Stimulated activated CD8-positive, alpha-beta memory T cell treated with anti-CD3 and anti-CD28 coated beads, Interleukin-2, amount 100 ng/mL, for 1 hour (primary cell): ENCODE measurements around the gene DGCR6L.
"Not testable (repeated sequence)": the region's sequence is repeated elsewhere in the genome, so short reads cannot be mapped to it uniquely, and the experiment has no call there.

Source experiments
- DNase-seq, 2 donors: peaks; one replicate each; pipeline ENCODE4 v3.0.0-alpha.2; 2020; ENCODE audit warnings: low read depth in 2 of 2

Gene DGCR6L

DNA sequence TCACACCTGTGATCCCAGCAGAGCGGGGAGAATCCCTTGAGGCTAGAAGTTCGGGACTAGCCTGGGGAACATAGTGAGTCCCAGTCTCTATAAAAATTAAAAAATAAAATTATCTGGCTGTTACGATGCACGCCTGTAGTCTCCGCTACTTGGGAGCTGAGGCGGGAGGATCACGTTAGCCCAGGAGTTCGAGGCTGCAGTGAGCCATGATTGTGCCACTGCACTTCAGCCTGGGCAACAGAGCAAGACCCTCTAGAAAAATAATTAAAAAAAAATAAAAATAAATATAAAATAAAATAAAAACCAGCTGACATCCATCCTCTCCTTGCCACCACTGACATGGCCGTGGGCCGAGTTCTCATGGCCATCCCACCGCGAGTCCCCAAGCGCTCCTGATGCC, 44.0 kb downstream of the DGCR6L start:
- no peak for DNase-seq

DNA sequence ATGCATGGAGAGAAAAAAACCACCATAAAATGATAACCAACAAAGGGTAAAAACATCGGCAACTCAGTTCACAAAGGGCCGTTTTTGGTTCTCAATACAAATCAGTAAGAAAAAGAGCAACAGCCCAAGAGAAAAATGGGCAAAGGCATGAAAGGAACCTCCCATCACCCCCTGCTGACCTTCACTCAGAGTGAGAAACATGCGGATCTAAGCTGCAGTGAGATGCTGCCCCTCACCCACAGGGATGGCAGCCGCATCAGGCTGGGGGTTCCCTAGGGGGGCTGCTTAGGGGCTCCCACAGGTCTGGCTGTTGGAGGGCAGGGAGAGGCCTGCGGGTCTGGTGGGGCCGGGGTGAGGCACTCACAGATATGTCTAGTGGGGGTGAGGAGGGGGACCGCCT, 44.5 kb downstream of the DGCR6L start:
- DNase-seq: not testable (repeated sequence)

DNA sequence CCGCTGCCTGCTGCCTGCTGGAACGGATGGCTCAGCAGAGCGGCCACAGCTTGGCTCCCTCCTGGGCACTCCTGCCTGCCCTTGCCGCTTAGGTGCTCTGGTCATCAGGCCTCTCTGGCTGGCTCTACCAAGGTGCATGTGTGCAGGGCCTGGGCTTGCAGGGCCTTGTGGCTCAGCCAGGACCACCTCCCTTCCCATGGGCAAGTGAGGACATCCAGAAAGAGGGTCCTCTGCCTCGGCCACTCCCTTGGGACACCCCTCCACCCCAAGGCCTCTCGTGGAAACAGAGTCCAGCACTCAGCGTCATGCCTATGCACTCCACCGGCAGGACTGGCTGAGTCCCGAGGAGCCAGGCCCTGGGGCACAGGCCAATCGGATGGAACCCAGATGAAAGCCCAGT, 45.5 kb downstream of the DGCR6L start:
- DNase-seq: not testable (repeated sequence)

DNA sequence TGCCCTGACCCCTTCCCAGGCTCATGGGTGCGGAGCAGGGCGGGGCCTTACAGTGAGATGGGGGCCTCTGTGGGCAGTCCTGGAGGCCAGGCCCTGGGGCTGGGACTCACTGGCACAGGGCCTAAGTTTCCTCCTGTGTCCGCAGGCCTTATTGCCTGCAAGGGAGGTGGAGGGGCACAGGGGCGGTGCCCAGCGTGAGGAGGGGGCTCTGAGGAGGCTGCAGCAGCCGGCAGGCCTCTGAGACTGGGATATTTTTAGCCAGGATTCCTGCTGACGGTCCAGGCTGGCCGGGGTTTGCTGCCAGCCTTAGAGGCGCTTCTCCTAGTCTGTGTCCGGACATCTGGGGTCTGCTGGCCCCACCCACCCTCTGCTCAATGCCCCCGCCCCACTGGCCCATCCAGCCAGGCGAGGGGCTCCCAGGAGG, 46.1 kb downstream of the DGCR6L start:
- DNase-seq: no peak

DNA sequence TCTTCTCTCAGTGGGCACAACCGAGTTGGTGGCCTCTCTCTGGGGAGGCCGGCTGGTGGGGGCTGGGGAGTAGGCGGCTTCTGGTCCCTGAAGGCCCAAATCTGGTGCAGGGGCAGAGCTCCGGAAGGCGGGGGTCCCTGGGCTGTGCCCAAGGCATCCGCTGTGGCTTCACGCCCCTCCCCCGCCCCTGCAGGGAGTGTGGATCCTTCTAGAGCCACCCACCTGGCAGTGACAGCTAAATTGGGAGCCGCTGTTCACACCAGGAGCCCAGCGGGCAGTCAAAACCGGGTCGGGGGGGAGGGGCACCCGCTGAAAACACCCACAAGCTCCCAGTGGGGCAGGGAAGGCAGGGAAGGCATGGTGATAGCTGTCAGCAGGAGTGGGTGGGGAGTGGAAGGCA, 47.2 kb downstream of the DGCR6L start:
- no peak for DNase-seq

DNA sequence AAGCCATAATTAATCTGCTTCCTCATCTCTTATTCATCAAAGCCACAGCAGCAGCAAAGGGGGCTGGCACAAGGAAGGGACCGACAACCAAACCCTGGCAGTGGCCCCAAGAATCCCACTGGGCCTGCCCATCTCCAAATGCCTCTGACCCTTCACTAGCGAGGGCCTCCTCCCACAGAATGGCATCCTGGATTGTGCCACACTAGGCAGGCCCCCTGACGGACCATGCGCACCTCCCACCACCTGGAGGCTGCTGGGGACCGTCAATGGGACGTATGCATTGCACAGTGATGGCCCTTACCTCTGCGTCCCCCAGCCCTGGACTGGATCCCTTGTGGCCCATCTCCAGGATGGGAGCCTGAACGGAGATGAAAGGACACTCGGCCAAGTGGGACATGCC, 47.7 kb downstream of the DGCR6L start:
- DNase-seq: no peak

DNA sequence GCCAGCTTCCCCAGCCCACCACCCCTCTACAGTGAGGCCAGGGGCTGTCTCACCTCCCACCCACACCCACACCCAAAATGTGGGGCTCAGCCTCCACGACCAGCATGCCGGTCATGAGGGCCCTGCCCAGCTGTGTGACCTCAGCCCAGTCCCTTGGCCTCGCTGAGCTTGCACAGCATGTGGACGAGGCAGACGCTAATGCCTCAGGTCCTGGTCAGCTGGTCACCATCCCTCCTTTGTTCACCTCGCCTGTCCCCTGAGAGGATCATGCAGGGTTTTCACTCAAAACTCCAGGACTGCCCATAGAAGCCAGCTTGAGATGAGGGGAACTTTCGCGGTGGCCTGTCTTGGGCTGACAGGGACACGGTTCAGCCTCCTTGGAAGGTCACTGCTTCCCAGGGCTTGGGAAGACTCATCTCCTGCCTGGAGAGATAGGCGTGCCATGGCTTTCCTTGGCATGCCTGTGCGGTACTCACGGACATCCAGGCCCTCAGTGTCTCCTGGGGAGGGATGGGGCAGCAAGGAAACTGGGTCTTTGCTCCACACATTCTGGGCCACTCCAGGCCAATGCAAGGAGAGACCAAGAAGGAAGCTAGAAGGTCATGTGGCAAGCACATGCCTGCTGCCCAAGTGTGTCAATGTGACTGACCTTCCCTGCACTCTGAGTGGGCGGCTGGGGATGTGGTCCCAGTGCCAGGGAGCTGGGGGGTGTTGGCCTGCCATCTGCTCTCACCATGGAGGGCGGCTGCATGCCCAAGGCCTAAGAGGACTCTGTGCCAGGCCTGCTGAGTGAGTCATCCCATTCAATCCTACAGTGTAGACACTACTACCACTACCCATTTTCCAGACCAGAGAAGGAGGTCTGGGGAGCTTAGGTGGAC, 48.5 kb downstream of the DGCR6L start:
- no peak for DNase-seq

DNA sequence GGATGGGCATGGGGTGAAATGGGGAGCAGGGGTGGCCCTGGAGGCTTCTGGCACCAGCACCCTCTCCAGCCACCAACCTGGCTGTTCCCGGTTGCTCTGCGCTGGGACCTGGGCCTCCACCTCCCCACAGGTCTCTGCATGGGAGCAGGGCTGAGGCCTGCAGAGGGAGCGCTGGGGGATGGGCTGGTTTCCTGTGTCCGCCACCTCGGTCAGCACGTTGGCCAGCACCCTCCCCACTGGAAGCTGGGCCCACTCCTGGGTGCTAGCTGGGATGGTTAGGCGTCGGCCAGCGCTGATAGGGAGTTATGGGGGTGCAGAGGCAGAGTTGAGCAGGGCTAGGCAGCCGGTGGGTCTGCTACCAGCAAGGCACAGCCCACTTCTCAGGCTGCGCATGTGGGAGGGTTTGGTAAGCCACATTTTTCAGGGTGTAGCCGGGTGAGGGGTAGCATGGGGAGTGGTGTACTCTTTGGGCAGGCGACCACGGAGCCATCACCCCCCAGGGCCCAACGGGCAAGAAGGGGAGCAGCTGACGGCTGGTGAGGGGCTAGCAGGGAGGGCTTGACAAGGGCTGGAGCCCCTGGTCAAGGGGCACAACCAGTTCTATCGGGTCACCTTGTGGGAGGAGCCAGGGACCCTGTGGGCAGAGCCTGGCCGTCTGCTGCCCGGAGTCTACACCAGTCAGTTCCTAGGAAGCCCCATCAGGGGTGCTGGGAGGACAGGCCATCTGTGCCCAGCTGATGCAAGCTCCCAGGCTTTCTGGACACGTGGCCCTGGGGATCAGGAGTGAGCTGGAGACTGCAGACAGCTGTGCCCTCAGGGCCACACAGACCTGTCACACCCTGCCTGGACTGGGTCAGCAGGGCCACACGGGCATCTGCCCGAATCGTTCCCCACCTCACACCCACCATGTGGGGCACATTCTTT, 49.4 kb downstream of the DGCR6L start:
- not testable (repeated sequence) for DNase-seq

DNA sequence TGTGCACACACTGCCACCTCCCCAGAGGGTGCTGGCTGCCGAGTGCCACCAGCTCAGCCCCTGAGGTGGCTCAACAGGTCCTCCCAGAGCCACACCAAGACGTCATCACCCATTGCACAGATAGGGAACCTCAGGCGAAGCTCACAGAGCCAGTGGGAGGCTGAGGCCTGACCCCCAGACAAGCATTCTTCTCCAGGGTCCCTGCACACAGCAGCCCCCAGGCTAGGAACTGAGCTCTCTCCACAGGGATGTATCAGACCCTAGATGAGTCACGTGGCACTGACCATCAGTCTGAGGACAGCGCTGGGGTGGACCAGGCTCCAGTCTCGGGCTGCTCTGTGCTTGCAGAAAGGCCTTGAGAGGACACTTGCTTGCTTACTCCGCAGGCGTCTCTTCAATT, 50.2 kb downstream of the DGCR6L start:
- DNase-seq: not testable (repeated sequence)

DNA sequence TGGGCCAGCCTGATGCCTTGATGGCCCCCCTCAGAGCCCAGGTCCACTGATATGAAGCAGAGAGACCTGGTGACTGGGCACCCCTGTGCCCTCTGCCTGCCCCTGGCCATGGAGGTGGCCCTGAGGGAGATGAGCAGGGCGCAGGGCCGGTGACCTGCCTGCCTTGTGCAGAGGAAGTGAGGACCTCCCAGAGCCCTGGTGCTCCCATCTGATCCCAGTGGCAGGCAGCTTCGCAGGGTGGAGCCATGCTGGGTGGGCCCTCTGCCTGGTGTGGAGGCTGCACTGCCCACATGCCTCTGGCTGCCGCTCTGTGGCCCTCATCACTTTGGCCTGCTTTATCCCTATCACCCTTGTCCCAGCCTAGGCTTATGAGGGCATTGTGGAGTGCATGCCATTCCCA, 50.7 kb downstream of the DGCR6L start:
- DNase-seq: not testable (repeated sequence)

DNA sequence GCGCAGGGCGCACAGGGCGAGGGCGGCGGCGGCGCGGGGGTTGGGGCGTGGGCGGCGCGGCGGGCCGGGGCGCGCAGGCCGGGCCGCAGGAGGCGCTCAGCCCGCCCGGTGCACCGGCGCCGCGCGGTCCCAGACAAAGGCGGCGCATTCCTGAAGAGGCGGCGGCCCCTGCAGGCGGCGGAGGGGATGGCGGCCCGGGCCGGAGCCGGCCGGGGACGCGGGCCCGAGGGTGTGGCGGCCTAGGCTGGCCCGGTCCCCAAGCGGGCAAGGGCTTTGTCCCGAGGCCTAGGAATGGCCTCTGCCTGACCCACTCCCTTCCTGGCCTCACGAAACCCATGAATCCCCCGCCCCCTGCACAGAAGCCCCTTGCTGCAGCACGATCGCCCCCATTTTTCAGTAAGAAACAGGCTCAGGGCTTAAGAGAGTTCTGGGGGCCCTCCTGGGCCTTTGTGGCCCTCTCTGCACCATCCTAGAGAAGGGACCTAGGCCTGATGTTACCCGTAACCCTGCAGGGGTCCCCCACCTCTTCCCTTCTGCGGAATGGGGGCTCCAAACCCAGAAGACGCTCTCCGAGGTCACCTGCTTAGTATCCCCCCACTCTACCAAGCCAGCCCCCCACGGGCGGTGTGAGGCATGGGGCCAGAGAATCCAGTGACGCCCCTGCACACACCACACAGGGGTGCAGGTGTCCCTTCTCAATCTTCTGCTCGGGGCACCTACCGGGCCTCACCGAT, 51.4 kb downstream of the DGCR6L start, which contains the start of gene RTN4R:
Gene RTN4R (minus strand): TSS at position 40 of the 734 bp plus-strand sequence. CDS start 226 bp downstream, outside the sequence.
- peak; percentile 16 to 22 for DNase-seq

DNA sequence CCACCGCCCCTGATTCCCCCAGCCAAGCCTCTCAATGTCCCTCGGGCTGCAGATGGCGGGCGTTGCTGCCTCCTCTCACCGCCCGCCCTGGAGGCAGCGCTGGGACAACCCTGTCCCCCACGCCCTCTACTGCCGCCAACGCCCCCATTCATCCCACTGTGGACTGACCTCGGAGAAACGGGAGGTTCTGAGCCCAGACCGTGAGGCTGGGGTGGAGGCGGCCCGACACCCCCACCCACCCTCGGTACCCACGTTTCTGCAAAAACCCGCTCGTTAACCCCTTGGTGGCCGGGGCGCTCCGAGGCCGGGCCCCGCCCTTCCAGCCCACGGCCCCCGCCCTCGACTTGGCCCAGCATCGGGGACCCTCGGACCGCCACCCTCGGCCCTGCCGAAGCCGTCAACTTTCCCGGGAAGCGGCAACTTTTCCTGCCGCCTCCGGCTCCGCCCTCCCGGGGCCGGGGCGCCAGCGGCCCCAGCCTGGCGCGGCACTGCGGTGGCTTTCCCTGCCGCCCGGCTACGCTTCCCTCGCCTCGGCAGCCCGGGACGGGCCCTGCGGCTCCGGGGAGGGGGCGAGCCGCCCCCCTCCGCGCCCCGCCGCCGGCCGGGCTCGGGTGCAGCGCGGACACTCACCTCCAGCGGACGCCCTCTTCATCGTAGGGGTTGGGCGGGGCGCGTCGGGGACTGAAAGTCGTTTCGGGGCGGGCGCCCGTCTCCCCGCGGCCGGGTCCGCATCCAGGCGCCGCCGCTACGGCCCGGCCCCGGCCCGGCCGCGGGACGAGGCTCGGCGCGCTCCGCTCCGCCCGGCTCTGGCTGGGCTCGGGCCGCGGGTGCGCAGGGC, 52.2 kb downstream of the DGCR6L start:
- no peak for DNase-seq

DNA sequence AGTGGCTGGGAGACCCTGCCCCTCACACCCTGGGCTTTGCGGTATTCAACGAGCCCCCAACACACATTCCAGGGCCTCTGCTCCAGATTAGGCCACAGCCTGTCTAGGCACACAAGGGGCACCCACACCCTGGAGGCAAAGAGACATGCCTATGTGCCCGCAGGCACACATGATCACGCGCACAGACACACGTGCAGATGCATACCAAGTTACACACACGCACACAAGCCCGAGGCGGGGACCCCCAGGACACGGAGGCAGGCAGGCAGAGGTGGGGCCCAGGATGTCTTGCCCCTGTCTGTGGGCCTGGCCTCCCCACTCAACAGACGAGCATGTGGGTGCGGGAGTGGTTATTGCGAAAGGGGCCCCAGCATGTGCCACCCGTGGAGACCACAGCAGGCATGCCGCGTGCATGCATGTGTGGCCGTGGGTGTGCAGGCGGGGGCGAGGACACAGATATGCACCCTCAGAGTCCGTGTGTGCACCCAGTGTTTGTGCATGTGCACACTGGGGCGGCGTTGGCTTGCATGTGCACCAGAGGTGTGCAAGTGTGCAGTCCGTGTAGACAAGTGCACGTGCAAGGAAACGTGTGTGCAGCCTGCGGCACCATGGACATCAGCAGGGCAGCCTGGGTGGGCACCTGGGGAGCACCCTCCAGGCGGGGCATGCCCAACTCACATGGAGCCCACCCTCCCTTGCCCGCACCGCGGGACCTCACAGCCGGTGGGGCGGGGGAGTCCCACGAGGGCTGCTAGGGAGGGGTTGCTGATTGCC, 53.0 kb downstream of the DGCR6L start:
- DNase-seq: not testable (repeated sequence)

DNA sequence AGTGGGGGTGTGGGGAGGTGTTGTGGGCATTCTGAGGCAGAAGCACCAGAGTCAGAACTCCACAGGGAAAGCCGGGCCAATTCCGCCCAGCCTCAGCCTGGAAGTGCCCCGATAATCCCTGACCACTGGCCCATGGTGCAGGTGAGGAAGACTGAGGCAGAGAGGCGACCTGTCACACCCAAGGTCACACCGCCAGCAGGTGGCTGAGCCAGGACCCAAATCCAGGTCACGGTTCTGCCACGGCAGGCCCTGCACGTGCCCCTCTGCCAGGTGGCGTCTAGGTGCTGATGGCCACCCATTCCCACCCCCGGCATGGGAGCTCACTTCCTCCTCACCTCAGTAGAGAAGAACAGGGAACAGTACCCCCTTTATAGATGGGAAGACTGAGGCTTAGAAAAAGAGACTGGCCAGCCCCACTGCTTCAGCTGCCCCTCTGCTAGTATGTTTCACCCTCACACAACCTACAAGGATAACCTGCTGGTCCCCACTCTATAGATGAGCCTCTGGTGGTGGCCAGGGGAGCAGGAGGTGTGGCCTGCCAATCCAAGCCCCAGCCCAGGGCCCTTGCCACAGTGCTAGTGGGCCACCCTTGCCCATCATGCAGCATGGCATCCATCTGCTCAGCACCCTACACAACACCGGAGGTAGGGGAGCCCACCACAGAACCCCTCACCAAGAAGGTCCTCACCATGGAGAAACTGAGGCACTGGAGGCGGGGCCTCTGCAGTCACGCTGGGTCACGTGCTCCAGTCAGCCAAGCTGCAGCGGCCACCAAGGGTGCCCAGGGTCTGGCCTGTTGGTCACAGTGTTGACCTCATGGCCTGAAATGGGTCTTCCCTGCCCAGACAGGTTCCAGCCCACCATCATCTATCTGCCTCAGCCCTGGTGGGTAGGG, 53.8 kb downstream of the DGCR6L start:
- DNase-seq: not testable (repeated sequence)

DNA sequence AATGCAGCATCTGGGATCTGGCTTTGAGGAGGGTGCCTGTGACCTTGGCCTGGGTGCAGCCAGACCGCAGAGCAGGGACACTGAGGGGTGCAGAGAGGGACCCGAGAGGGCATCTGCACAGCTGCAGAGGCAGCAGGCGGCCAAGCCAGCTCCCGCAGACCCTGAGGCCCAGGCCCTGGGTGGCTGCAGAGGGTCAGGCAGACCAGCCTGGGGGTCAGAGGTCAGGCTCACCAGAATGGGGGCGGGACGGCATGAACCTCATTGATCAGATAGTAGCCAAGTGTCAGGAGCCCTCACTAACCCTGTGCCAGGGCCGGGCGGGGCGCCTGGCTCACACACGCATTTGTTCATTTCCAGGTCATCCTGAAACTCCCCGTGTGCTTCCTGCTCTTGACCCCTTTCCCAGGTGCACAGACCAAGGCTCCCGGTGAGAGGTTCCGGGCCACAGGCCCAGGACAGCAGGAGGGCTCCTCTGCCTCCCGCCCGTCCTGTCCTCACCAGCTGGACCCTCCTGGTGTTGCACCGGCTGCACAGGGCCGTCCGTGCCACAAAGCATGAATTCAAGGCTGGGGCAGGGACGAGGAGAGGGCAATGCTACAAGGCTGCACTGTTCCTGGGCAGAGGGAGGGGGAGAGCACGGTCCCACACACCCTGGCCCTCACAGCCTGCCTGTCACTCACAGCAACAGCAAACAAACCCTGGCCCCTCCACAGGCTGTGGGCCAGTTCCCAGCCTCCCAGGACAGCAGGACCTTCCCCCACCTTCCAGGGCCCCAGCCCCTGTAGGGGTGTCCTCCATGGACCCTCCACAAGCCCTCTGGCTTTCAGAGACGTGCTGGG, 55.0 kb downstream of the DGCR6L start:
- DNase-seq: no peak
